Measurements from ENCODE around the gene AGFG2. TPM values are rescaled to one million over a fixed set of nuclear protein-coding genes. Genes with fewer than 3 reads are reported as not detected.

The AGFG2 gene
- total and polyA plus RNA-seq, 2 of the 4 experiments (the other 2 are of a cell fraction), result 3.0 to 10.0 TPM

DNA sequence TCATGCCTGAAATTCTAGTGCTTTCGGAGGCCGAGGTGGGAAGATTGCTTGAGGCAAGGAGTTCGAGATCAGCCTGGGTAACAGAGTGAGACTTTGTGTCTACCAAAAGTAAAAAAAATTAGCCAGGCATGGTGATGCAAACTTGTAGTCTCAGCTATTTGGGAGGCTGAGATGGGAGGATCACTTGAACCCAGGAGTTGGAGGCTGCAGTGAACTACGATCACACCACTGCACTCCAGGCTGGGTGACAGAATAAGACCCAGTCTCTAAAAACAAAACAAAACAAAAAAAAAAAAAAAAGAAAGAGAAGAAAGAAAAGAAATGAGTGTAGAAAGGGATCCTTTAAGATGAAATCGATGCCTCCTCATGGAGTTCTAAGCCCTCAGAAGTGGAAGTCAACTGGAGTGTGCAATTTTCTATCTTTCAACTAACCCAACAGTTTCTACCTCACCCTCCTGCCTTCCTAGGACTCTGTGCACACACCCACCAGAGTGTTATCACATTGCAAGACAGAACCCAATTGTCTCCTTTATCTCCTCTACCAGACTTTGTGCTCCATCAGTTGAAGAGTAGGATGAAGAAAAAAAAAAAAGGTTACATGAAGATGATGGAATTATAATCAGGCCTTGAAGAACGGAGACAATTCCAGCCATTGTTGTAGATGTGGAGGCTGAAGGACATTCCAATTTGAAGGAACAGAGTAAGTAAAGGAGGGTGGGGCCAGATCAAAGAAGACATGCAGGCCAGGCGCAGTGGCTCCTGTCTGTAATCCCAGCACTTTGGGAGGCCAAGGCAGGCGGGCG lies 28.4 kb upstream of the AGFG2 start:
- no peak overlapping the region for H2AFZ ChIP-seq (replicated peaks; ENCODE audit: low read length, poor library complexity)
- no peak overlapping the region for H3K23ac ChIP-seq (ENCODE audit: low read depth, low read length)
- no peak overlapping the region for H3K4me2 ChIP-seq (ENCODE audit: low read depth, low read length)
- H3K27me3 ChIP-seq (ENCODE audit: control insufficient read depth, insufficient read depth, low read length), result peaks cover 2% of the 10 kb centered on the region; the same call in 1 of the 2 replicates
- H3K14ac ChIP-seq (replicated peaks; ENCODE audit: low read depth, low read length), result no peak overlapping the region
- H3K36me3 ChIP-seq (ENCODE audit: control insufficient read depth, insufficient read depth, low read length), result no peaks in the 10 kb centered on the region
- H3K9ac ChIP-seq (ENCODE audit: low read depth, low read length), result no peak overlapping the region
- intact Hi-C loops (cut with micrococcal nuclease), result no loop called here
- no peak overlapping the region for H2AK9ac ChIP-seq (replicated peaks; ENCODE audit: low read depth, low read length, poor library complexity)
- no TSS peak for BruUV-seq (replicated peaks)
- H3K79me1 ChIP-seq (ENCODE audit: low read depth in 1 of 2, low read length in 2 of 2), result no peaks in the 10 kb centered on the region
- ATAC-seq (ENCODE audit: low read depth), result no peak
- H3K4me1 ChIP-seq (ENCODE audit: control insufficient read depth, insufficient read depth, low read length), result peaks cover 8% of the 10 kb centered on the region
- no peak overlapping the region for H3K18ac ChIP-seq (ENCODE audit: low read depth, low read length)
- no peak overlapping the region for H2AK5ac ChIP-seq (ENCODE audit: low read depth, low read length)
- dilution Hi-C loops (cut with HindIII; ENCODE audit: low sequenced_read_pairs, unreplicated experiment), result no loop called here
- H2BK20ac ChIP-seq (ENCODE audit: low read depth, low read length), result no peak overlapping the region
- no peak overlapping the region for H4K5ac ChIP-seq (ENCODE audit: low read depth, low read length)
- no peak overlapping the region for H4K91ac ChIP-seq (ENCODE audit: insufficient read depth, low read depth, low read length)
- H3K27ac ChIP-seq (ENCODE audit: insufficient read depth, low read length), result no peak overlapping the region
- no peak overlapping the region for H3K56ac ChIP-seq (ENCODE audit: extremely low read depth, insufficient read depth, low read length)
- H2BK15ac ChIP-seq (ENCODE audit: low read depth, low read length), result no peak overlapping the region
- TF ChIP-seq CEBPB (IDR thresholded peaks at IDR 0.05; ENCODE audit: low read depth, low read length), result no peak
- TF ChIP-seq RAD21 (IDR thresholded peaks at IDR 0.05; ENCODE audit: low read length), result no peak
- TF ChIP-seq BHLHE40 (IDR thresholded peaks at IDR 0.05; ENCODE audit: low read depth, low read length), result no peak
- TF ChIP-seq, protein P1, sequence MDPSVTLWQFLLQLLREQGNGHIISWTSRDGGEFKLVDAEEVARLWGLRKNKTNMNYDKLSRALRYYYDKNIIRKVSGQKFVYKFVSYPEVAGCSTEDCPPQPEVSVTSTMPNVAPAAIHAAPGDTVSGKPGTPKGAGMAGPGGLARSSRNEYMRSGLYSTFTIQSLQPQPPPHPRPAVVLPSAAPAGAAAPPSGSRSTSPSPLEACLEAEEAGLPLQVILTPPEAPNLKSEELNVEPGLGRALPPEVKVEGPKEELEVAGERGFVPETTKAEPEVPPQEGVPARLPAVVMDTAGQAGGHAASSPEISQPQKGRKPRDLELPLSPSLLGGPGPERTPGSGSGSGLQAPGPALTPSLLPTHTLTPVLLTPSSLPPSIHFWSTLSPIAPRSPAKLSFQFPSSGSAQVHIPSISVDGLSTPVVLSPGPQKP (IDR thresholded peaks at IDR 0.05; ENCODE audit: borderline replicate concordance, low read depth, low read length), result no peak
- TF ChIP-seq CHD1 (IDR thresholded peaks at IDR 0.05; ENCODE audit: low read depth, low read length), result no peak
- TF ChIP-seq, protein P2, sequence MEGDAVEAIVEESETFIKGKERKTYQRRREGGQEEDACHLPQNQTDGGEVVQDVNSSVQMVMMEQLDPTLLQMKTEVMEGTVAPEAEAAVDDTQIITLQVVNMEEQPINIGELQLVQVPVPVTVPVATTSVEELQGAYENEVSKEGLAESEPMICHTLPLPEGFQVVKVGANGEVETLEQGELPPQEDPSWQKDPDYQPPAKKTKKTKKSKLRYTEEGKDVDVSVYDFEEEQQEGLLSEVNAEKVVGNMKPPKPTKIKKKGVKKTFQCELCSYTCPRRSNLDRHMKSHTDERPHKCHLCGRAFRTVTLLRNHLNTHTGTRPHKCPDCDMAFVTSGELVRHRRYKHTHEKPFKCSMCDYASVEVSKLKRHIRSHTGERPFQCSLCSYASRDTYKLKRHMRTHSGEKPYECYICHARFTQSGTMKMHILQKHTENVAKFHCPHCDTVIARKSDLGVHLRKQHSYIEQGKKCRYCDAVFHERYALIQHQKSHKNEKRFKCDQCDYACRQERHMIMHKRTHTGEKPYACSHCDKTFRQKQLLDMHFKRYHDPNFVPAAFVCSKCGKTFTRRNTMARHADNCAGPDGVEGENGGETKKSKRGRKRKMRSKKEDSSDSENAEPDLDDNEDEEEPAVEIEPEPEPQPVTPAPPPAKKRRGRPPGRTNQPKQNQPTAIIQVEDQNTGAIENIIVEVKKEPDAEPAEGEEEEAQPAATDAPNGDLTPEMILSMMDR (conservative IDR thresholded peaks at IDR 0.05; ENCODE audit: low read depth, low read length), result no peak
- TF ChIP-seq, protein P3, sequence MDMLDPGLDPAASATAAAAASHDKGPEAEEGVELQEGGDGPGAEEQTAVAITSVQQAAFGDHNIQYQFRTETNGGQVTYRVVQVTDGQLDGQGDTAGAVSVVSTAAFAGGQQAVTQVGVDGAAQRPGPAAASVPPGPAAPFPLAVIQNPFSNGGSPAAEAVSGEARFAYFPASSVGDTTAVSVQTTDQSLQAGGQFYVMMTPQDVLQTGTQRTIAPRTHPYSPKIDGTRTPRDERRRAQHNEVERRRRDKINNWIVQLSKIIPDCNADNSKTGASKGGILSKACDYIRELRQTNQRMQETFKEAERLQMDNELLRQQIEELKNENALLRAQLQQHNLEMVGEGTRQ (IDR thresholded peaks at IDR 0.05; ENCODE audit: low read depth, low read length), result no peak
- no peak for TF ChIP-seq RFX5 (IDR thresholded peaks at IDR 0.05; ENCODE audit: low read depth, low read length)
- TF ChIP-seq POLR2A (IDR thresholded peaks at IDR 0.05; ENCODE audit: low read depth, low read length), result no peak
- TF ChIP-seq MAZ (IDR thresholded peaks at IDR 0.05; ENCODE audit: borderline replicate concordance, low read depth, low read length), result no peak
- no peak for TF ChIP-seq MAFK (IDR thresholded peaks at IDR 0.05; ENCODE audit: low read depth, low read length)
- no peak for TF ChIP-seq NFE2L2 (IDR thresholded peaks at IDR 0.05; ENCODE audit: low read depth, low read length)
- TF ChIP-seq FOS (IDR thresholded peaks at IDR 0.05; ENCODE audit: low read depth, low read length), result no peak
- TF ChIP-seq MXI1 (IDR thresholded peaks at IDR 0.05; ENCODE audit: borderline replicate concordance, low read depth, low read length), result no peak
- no peak for TF ChIP-seq RCOR1 (IDR thresholded peaks at IDR 0.05; ENCODE audit: insufficient replicate concordance, low read length)
- no peak overlapping the region for H3K4ac ChIP-seq (ENCODE audit: low read depth, low read length)
- H2BK5ac ChIP-seq (ENCODE audit: low read depth, low read length, poor library complexity, severe bottlenecking), result no peak overlapping the region
- CTCF ChIA-PET, result interaction anchor here (0.6 kb wide), 1 partner anchor 83 kb away, joined by 3 read pairs; no protein-coding TSS in a partner anchor
- peaks cover 14% of the 10 kb centered on the region for H3K9me1 ChIP-seq (ENCODE audit: insufficient read depth, low read length)
- POLR2A ChIA-PET (ENCODE audit: unreplicated experiment), result no interaction called here
- WGBS, 2 experiments (ENCODE audit: extremely low coverage in 2 of 2, insufficient read length in 1 of 2), result 89% methylated on average over 3 of the region's 9 CpGs; no CpG with 5 or more reads in 1 of the 2 experiments
- H4K8ac ChIP-seq (ENCODE audit: low read depth in 2 of 2, low read length in 2 of 2), result no peak overlapping the region
- in situ Hi-C loops (cut with MboI; ENCODE audit: low sequenced_read_pairs), result no loop called here
- H3K4me3 ChIP-seq (ENCODE audit: insufficient read depth, low read depth, low read length), result no peak overlapping the region
- H2BK120ac ChIP-seq (ENCODE audit: low read depth, low read length), result no peak overlapping the region
- no peaks in the 10 kb centered on the region for H3K9me3 ChIP-seq (ENCODE audit: control insufficient read depth, insufficient read depth, low read length)
- H4K20me1 ChIP-seq (ENCODE audit: insufficient read depth, low read length), result no peaks in the 10 kb centered on the region
- no peak for DNase-seq
